Natural killer cell (primary cell): ENCODE results near the gene GRK6. TPM values are rescaled to one million over a fixed set of nuclear protein-coding genes. Genes with fewer than 3 reads are reported as not detected.

Experiments
- ATAC-seq, 3 donors: fragments of 150-1000 bp in 2 of 3; fragments of 200-7000 bp in 1 of 3; cut with Tn5 transposase; 1 replicate in 1 of 3; 2 replicates in 2 of 3; pipeline ENCODE4 v1.10.0; 2021; ENCODE audit warnings: mild to moderate bottlenecking in 2 of 3, moderate library complexity in 2 of 3
- DNase-seq, 2 donors: peaks; one replicate each; pipeline versions ENCODE4 v3.0.0 to v3.0.0-alpha.2; 2013 to 2021; ENCODE audit warnings: mixed read lengths in 1 of 2
- H3K27ac ChIP-seq: one replicate; pipeline ENCODE4 v1.5.1; 2013; ENCODE audit warnings: mild to moderate bottlenecking, low read length
- H3K27me3 ChIP-seq: one replicate; pipeline ENCODE4 v1.6.1; 2013; ENCODE audit warnings: low read length; ENCODE audit not compliant: control insufficient read depth, insufficient read depth
- H3K36me3 ChIP-seq: one replicate; pipeline ENCODE4 v1.6.1; 2013; ENCODE audit warnings: low read length; ENCODE audit not compliant: control insufficient read depth, insufficient read depth
- H3K4me1 ChIP-seq: one replicate; pipeline ENCODE4 v1.6.1; 2013; ENCODE audit warnings: low read length; ENCODE audit not compliant: control insufficient read depth, insufficient read depth
- H3K4me3 ChIP-seq: one replicate; pipeline ENCODE4 v1.5.1; 2013; ENCODE audit warnings: low read length
- H3K9me3 ChIP-seq: one replicate; pipeline ENCODE4 v1.6.1; 2013; ENCODE audit warnings: low read length; ENCODE audit not compliant: control insufficient read depth, insufficient read depth
- H3K27ac Mint-ChIP-seq, 2 donors: one replicate each; pipeline ENCODE4 v1.8.0; 2022; ENCODE audit warnings: mild to moderate bottlenecking in 2 of 2, mixed read lengths in 2 of 2, moderate library complexity in 1 of 2
- H3K27me3 Mint-ChIP-seq, 2 donors: one replicate each; pipeline ENCODE4 v1.8.0; 2022; ENCODE audit warnings: low read depth in 2 of 2, mixed read lengths in 2 of 2
- H3K36me3 Mint-ChIP-seq: one replicate; pipeline ENCODE4 v1.8.0; 2022; ENCODE audit warnings: mixed read lengths
- H3K4me1 Mint-ChIP-seq, 2 donors: one replicate each; pipeline ENCODE4 v1.8.0; 2022; ENCODE audit warnings: mixed read lengths in 2 of 2
- H3K4me3 Mint-ChIP-seq: one replicate; pipeline ENCODE4 v1.8.0; 2022; ENCODE audit warnings: mild to moderate bottlenecking, moderate library complexity, mixed read lengths
- H3K9me3 Mint-ChIP-seq, 2 donors: one replicate each; pipeline ENCODE4 v1.8.0; 2022; ENCODE audit warnings: mixed read lengths in 2 of 2
- WGBS: methylation state at CpG from one replicate; pipeline ENCODE4 v1.1.7; 2013; ENCODE audit warnings: missing lambda C conversion rate; ENCODE audit not compliant: insufficient coverage; 5-methylcytosine and 5-hydroxymethylcytosine counted together
- intact Hi-C: fragments of 100-400 bp; cut with micrococcal nuclease; formaldehyde crosslinking; loops from one replicate; pipeline ENCODE4 v1.14.2; 2022
- total RNA-seq, 4 donors: library from RNA; stranded (reverse); fragments of 120-200 nt in 1 of 4; gene quantifications; one replicate each; pipeline versions ENCODE4 v1.2.3 to v1.2.4, GENCODE V29; 2013 to 2022
- TF ChIP-seq, protein P1 (sequence below): fragments of 200-600 bp; IDR thresholded peaks from one replicate; pipeline ENCODE4 v1.8.0; 2022; ENCODE audit warnings: antibody characterized with exemption

Gene GRK6
- total RNA-seq, 3 donors from 2014 or later (not counting 1 experiment from before 2014, with no cell fraction given), result 173 to 221 (median 190) TPM

DNA sequence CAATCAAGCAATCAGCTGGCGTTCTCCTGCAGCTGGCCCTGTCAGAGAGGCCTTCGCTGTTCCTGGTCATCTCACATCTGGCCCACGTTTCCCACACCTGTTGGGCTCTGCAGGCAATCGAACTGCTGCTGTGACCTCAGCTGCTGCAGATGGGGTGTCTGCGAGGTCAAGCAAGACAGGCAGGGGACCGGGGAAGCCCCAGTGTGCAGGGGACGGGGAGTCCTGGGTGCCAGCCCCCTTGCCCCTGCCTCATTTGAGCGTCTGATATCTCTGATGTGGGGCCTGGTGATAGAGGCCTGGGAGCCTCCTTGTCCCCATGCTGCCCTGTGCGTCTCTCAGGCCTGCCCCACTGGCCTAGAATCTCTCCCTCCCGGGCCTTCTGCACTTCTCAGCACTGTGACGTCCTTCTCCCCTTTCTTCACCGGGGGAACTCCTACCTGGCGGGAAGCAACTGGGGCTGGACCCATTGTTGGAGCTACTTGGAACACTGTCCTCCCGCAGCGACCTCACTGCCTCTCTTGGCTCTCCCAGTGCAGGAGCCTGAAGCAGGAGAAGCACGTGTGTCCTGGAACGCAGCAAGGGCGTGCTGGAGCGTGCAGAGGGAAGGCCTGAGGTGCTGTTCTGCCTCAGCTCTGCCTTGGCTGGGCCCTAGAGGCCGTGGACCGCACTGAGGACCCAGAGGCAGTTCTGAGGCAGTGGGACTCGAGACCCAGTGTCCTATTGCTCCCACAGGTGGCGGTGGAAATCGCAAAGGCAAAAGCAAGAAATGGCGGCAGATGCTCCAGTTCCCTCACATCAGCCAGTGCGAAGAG is 3.9 kb downstream of the GRK6 start:
- Histone ChIP-seq H3K27me3 (no peaks in the 10 kb centered on the region), H3K4me1 (peaks cover 90% of the 10 kb centered on the region), H3K36me3 (peaks cover 52% of the 10 kb centered on the region), H3K27ac (peak overlapping the region; percentile 93), H3K9me3 (no peaks in the 10 kb centered on the region), H3K4me3 (no peak overlapping the region)
- intact Hi-C loops, result no loop called here
- 62% methylated on average over 26 of the region's 26 CpGs for WGBS
- Mint-ChIP-seq H3K4me1 (peaks cover 60 to 84% of the 10 kb centered on the region in 2 donors), H3K36me3 (no peaks in the 10 kb centered on the region), H3K9me3 (no peaks in the 10 kb centered on the region), H3K4me3 (peak overlapping the region; percentile 90), H3K27ac (peak overlapping the region; percentile 94 to 99), H3K27me3 (no peaks in the 10 kb centered on the region)
- TF ChIP-seq, protein P1, sequence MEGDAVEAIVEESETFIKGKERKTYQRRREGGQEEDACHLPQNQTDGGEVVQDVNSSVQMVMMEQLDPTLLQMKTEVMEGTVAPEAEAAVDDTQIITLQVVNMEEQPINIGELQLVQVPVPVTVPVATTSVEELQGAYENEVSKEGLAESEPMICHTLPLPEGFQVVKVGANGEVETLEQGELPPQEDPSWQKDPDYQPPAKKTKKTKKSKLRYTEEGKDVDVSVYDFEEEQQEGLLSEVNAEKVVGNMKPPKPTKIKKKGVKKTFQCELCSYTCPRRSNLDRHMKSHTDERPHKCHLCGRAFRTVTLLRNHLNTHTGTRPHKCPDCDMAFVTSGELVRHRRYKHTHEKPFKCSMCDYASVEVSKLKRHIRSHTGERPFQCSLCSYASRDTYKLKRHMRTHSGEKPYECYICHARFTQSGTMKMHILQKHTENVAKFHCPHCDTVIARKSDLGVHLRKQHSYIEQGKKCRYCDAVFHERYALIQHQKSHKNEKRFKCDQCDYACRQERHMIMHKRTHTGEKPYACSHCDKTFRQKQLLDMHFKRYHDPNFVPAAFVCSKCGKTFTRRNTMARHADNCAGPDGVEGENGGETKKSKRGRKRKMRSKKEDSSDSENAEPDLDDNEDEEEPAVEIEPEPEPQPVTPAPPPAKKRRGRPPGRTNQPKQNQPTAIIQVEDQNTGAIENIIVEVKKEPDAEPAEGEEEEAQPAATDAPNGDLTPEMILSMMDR, result no peak
- ATAC-seq (no peak), DNase-seq (peak in 1 of 2 donors; percentile 45)

DNA sequence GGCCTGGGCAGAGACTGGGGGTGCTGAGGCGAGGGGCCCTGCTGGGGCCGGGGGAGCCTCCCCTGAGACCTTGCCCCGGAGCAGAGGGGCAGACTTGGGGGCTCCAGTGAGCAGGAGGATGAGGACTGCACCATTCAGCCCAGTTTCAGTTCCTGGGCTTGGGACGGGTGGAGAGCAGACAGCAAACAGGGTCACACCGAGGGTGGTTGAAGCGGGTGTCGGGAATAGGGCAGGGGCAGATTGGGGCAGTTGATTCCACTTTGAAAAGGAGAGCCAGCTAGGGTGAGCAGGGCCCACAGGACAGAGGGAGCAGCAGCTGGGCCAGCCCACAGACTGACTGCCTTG is 4.5 kb downstream of the GRK6 start:
- Mint-ChIP-seq H3K4me3 (peak overlapping the region; percentile 83), H3K4me1 (peaks cover 54 to 78% of the 10 kb centered on the region in 2 donors), H3K9me3 (no peaks in the 10 kb centered on the region), H3K27me3 (no peaks in the 10 kb centered on the region), H3K36me3 (no peaks in the 10 kb centered on the region), H3K27ac (peak overlapping the region; percentile 94 to 99)
- H3K4me1 ChIP-seq, result peaks cover 90% of the 10 kb centered on the region
- H3K36me3 ChIP-seq, result peaks cover 58% of the 10 kb centered on the region
- intact Hi-C loops, result no loop called here
- no peaks in the 10 kb centered on the region for H3K9me3 ChIP-seq
- peak overlapping the region; percentile 93 for H3K27ac ChIP-seq
- H3K4me3 ChIP-seq, result no peak overlapping the region
- 45% methylated on average over 7 of the region's 7 CpGs for WGBS
- DNase-seq (no peak), ATAC-seq (no peak)
- H3K27me3 ChIP-seq, result no peaks in the 10 kb centered on the region
- TF ChIP-seq, protein P1, result no peak

DNA sequence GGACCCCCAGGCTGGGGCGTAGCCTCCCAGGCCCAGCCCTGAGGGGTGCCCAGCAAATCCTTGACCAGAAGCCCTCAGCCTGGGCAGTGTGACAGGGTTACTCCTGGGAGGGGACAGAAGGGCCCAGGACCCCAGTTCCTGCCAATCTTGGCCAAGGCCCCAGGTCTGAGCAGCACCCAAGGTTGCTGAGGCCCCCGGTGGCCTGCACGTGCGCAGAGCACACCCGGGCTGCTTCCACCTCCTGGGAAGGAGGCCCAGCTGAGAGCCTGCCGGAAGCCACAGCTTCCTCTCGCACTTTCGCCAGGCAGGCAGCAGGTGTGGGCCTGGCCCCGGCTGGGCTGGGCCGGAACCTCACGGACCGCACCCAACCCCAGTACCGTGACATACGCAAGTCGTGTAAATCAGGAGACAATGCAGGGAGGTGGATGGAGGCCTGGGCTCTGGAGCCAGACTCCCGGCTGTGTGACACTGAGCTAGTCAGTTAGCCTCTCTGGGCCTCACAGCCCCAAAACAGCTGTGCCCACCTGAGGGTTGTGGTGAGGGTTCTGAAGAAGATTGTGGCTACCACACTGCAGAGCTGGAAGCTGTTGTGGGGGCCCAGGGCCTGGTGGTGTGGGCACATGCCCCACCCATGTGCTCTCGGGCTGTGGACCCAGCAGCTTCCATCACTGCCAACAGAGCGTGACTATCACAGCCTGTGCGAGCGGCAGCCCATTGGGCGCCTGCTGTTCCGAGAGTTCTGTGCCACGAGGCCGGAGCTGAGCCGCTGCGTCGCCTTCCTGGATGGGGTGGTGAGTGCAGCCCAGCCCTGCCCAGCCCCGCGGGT is 5.1 kb downstream of the GRK6 start:
- intact Hi-C loops, result no loop called here
- peaks cover 64% of the 10 kb centered on the region for H3K36me3 ChIP-seq
- H3K9me3 ChIP-seq, result no peaks in the 10 kb centered on the region
- H3K36me3 Mint-ChIP-seq, result no peaks in the 10 kb centered on the region
- WGBS, result 4% methylated on average over 29 of the region's 29 CpGs
- H3K27ac ChIP-seq, result peak overlapping the region; percentile 93
- ATAC-seq (peak; percentile 22 to 51 (median 42)), DNase-seq (peak; percentile 56 to 88)
- peak overlapping the region; percentile 1 for H3K4me3 ChIP-seq
- H3K27me3 ChIP-seq, result no peaks in the 10 kb centered on the region
- peaks cover 50 to 74% of the 10 kb centered on the region in 2 donors for H3K4me1 Mint-ChIP-seq
- H3K9me3 Mint-ChIP-seq, result no peaks in the 10 kb centered on the region
- TF ChIP-seq, protein P1, result no peak
- H3K4me1 ChIP-seq, result peaks cover 95% of the 10 kb centered on the region
- H3K27ac Mint-ChIP-seq, result peak overlapping the region; percentile 94 to 99
- peak overlapping the region; percentile 83 for H3K4me3 Mint-ChIP-seq
- H3K27me3 Mint-ChIP-seq, result no peaks in the 10 kb centered on the region
